ENCODE data around the gene CTDSP2. TPM values are rescaled to one million over a fixed set of nuclear protein-coding genes. Genes with fewer than 3 reads are reported as not detected.
A peak's percentile ranks its signal among the peaks of the same experiment; 100 is the strongest.

CTDSP2 gene
- total RNA-seq, 1 experiment from 2014 or later = 14.2 TPM

DNA sequence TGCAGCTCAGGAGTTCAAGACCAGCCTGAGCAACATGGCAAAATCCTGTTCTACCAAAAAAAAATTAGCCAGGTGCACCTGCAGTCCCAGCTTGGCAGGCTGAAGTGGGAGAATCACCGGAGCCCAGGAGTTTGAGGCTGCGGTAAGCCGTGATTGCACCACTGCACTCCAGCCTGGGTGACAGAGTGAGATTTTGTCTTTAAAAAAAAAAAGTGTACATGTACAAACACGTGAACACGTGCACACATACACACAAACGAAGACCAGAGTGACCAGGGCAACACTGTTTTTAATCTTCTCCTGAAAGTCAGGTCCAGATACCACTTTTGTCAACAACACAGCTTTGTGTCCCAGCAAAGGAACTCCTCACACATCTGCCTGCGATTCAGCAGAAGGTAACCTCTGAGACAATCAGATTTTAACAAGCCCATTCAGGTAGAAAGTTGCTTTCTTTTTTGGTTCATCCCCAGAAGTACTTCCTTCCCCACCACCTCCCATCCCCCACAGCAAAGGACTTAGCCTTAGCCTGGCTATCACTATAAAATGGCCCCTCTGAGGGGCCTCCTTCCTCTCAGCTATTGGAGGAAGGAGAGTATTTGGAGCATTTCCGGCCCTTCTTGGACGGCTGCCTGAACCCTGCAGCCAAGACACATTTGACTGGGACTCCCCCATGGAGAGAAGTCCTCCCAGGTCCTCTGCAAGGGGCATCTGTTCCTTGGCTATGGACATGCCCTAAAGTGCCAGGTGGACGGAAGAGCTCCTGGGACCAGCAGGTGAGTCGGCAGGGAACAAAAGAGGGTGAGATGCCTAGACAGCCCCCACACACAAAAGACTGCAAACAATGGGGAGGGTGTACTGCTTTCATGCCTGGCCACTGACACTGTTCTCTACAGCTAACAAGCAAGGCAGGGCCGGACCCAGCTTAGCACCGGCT, 9.8 kb downstream of the CTDSP2 start:
- no peak overlapping the region for H3K4me3 ChIP-seq (ENCODE audit: low read length)
- H4K20me1 ChIP-seq (ENCODE audit: insufficient read depth, low read depth, low read length) = peaks cover 45% of the 10 kb centered on the region; the same call in 1 of the 2 replicates
- H3K79me2 ChIP-seq (ENCODE audit: low read length) = no peaks in the 10 kb centered on the region
- H3K9ac ChIP-seq (ENCODE audit: low read length) = peak overlapping the region; percentile 11; the same call in 1 of the 2 replicates
- no peaks in the 10 kb centered on the region for H3K9me2 ChIP-seq (replicated peaks; ENCODE audit: insufficient read depth, low read length)
- no peaks in the 10 kb centered on the region for H3K36me3 ChIP-seq (ENCODE audit: insufficient read depth, low read length)
- DNase-seq = peak; percentile 69
- H3K4me1 ChIP-seq (ENCODE audit: low read length) = peaks cover 17% of the 10 kb centered on the region
- H3K27ac ChIP-seq (ENCODE audit: low read length) = no peak overlapping the region
- peak overlapping the region; percentile 53 for H3K4me2 ChIP-seq (ENCODE audit: low read depth, low read length, poor library complexity, severe bottlenecking)
- no peak overlapping the region for H2AFZ ChIP-seq (ENCODE audit: low read length)
- H3K9me3 ChIP-seq (ENCODE audit: low read length) = no peaks in the 10 kb centered on the region
- no peaks in the 10 kb centered on the region for H3K27me3 ChIP-seq (ENCODE audit: low read length)

DNA sequence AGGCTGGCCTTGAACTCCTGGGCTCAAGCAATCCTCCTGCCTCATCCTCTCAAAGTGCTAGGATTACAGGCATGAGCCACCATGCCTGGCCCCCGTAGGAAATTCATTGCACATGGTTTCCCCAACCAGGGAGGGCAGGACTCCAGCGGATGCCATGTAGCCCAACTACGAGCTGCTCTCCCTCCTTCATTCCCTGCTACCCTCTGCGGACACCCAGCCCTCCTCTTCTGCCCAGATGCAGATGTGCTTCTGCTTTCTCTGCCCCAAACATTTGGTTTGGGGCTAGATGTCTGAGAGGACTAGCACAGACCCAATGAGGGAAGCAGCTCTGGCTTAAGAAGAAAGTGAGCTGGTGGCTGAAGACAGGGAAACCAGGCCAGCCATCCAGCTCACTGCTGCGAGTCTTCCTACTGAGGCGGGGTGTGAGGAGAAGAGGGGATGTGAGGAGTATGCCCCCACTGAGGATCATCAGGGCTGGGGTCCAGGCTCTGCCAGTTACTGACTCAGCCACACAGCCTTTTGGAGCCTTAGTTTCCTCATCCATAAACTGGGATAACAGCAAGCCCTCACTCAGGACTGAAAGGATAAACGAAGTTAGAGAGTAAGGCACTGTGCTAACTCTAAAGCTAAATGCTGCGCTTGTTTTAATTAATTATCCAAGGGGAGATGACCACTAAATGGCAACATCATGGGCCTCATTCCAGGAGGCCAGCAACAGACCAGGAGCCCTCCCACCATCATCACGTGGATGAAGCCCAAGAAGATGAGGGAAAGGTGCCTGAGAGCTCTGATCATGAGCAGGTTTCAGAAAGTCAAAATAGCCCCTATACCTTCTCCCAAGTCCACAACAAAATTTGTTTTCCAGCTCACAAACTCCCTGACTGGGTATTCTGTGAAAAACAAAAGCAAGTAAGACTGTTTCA, 10.9 kb downstream of the CTDSP2 start:
- H3K9me3 ChIP-seq (ENCODE audit: low read length) = no peaks in the 10 kb centered on the region
- peaks cover 39% of the 10 kb centered on the region; the same call in 1 of the 2 replicates for H4K20me1 ChIP-seq (ENCODE audit: insufficient read depth, low read depth, low read length)
- no peak overlapping the region for H3K9ac ChIP-seq (ENCODE audit: low read length)
- no peaks in the 10 kb centered on the region for H3K79me2 ChIP-seq (ENCODE audit: low read length)
- DNase-seq = no peak
- no peak overlapping the region for H3K4me2 ChIP-seq (ENCODE audit: low read depth, low read length, poor library complexity, severe bottlenecking)
- no peaks in the 10 kb centered on the region for H3K9me2 ChIP-seq (replicated peaks; ENCODE audit: insufficient read depth, low read length)
- no peaks in the 10 kb centered on the region for H3K36me3 ChIP-seq (ENCODE audit: insufficient read depth, low read length)
- no peak overlapping the region for H3K27ac ChIP-seq (ENCODE audit: low read length)
- no peak overlapping the region for H3K4me3 ChIP-seq (ENCODE audit: low read length)
- no peaks in the 10 kb centered on the region for H3K27me3 ChIP-seq (ENCODE audit: low read length)
- H2AFZ ChIP-seq (ENCODE audit: low read length) = no peak overlapping the region
- peaks cover 17% of the 10 kb centered on the region for H3K4me1 ChIP-seq (ENCODE audit: low read length)

DNA sequence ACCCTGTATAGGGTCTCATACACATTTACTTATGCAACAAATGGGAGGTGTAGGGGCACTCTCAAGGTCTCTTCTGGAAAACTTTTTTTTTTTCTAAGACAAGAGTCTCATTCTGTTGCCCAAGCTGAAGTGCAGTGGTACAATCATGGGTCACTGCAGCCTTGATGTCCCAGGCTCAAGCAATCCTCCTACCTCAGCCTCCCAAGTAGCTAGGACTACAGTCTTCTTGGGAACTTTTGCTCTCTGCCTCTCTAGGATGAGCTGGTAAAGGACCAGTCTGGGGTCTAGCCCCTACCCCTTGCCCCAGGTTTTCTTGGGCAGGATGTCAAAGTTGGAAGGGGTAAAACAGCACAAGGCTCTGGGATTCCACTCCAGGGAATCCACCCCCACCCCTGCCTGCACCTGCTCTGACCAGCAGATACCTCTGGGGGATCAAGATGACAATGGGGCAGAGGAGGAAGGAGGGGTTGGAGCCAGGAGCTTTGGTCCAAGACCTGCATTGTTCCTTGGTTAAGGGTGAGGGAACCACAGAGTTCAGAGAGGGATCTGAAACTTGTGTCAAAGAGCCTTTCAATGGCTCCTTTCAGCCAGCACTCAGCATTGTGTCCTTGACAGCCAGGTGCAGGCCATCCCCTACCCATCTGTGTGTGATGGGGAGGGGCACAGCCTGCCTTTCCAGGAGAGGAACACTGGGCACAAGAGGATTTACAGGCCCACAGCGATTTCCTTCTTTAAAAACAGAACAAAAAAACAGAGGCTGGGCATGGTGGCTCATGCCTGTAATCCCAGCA, 12.2 kb downstream of the CTDSP2 start:
- H3K9me3 ChIP-seq (ENCODE audit: low read length) = no peaks in the 10 kb centered on the region
- H2AFZ ChIP-seq (ENCODE audit: low read length) = no peak overlapping the region
- H3K27me3 ChIP-seq (ENCODE audit: low read length) = no peaks in the 10 kb centered on the region
- DNase-seq = no peak
- no peak overlapping the region for H3K4me2 ChIP-seq (ENCODE audit: low read depth, low read length, poor library complexity, severe bottlenecking)
- H4K20me1 ChIP-seq (ENCODE audit: insufficient read depth, low read depth, low read length) = peaks cover 33% of the 10 kb centered on the region; the same call in 1 of the 2 replicates
- H3K79me2 ChIP-seq (ENCODE audit: low read length) = no peaks in the 10 kb centered on the region
- no peak overlapping the region for H3K4me3 ChIP-seq (ENCODE audit: low read length)
- no peaks in the 10 kb centered on the region for H3K36me3 ChIP-seq (ENCODE audit: insufficient read depth, low read length)
- peaks cover 17% of the 10 kb centered on the region for H3K4me1 ChIP-seq (ENCODE audit: low read length)
- H3K27ac ChIP-seq (ENCODE audit: low read length) = no peak overlapping the region
- H3K9me2 ChIP-seq (replicated peaks; ENCODE audit: insufficient read depth, low read length) = no peaks in the 10 kb centered on the region
- no peak overlapping the region for H3K9ac ChIP-seq (ENCODE audit: low read length)

DNA sequence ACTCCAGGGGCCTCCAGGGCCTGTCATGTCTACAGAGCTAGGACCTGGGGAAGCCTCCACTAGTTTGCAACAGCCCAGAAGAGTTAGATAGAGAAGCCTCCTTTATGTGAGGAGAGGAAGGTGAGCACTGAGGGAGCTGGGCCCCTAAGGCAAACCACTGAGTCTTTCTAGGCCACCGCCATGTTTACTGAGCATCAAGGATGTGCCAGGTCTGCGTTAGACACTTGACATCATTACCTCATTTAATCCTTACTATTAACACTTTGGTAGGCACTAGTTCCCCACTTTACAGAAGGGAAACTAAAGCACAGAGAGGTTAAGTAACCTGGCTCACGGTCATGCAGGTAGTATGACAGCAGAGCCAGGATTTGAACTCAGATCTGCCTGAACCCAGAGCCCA, 12.9 kb downstream of the CTDSP2 start:
- H3K4me1 ChIP-seq (ENCODE audit: low read length) = peaks cover 17% of the 10 kb centered on the region
- H3K4me2 ChIP-seq (ENCODE audit: low read depth, low read length, poor library complexity, severe bottlenecking) = no peak overlapping the region
- no peaks in the 10 kb centered on the region for H3K36me3 ChIP-seq (ENCODE audit: insufficient read depth, low read length)
- no peak overlapping the region for H3K4me3 ChIP-seq (ENCODE audit: low read length)
- H4K20me1 ChIP-seq (ENCODE audit: insufficient read depth, low read depth, low read length) = peaks cover 33% of the 10 kb centered on the region; the same call in 1 of the 2 replicates
- H3K9me2 ChIP-seq (replicated peaks; ENCODE audit: insufficient read depth, low read length) = no peaks in the 10 kb centered on the region
- no peak overlapping the region for H2AFZ ChIP-seq (ENCODE audit: low read length)
- no peak for DNase-seq
- H3K79me2 ChIP-seq (ENCODE audit: low read length) = no peaks in the 10 kb centered on the region
- no peak overlapping the region for H3K9ac ChIP-seq (ENCODE audit: low read length)
- H3K27ac ChIP-seq (ENCODE audit: low read length) = no peak overlapping the region
- no peaks in the 10 kb centered on the region for H3K9me3 ChIP-seq (ENCODE audit: low read length)
- H3K27me3 ChIP-seq (ENCODE audit: low read length) = no peaks in the 10 kb centered on the region

DNA sequence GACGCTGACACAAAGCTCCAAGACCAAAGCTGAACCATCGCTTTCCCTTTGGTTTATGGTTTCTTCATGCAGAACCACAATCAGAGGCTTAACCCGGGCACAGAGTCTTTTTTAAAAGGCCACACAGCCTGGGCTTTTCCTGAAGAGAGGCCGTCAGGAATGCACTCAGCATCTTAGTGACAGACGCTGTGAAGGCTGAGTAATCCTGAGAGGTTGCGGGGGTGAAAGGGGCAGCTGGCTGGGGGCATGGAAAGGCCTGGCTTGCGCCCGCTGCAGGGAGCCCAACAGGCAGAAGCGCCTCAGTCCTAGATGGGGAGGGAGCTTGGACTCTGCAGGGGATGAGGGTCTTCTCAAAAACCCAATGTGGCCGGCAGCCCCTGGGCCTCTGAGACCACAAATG, 13.6 kb downstream of the CTDSP2 start:
- Histone ChIP-seq H3K27me3 (ENCODE audit: low read length) (no peaks in the 10 kb centered on the region), H3K27ac (ENCODE audit: low read length) (no peak overlapping the region), H3K4me3 (ENCODE audit: low read length) (no peak overlapping the region), H3K9me3 (ENCODE audit: low read length) (no peaks in the 10 kb centered on the region), H3K4me1 (ENCODE audit: low read length) (peaks cover 17% of the 10 kb centered on the region), H3K9me2 (replicated peaks; ENCODE audit: insufficient read depth, low read length) (no peaks in the 10 kb centered on the region), H3K4me2 (ENCODE audit: low read depth, low read length, poor library complexity, severe bottlenecking) (no peak overlapping the region), H3K9ac (ENCODE audit: low read length) (no peak overlapping the region), H4K20me1 (ENCODE audit: insufficient read depth, low read depth, low read length) (peaks cover 29% of the 10 kb centered on the region; the same call in 1 of the 2 replicates), H3K36me3 (ENCODE audit: insufficient read depth, low read length) (no peaks in the 10 kb centered on the region), H3K79me2 (ENCODE audit: low read length) (no peaks in the 10 kb centered on the region), H2AFZ (ENCODE audit: low read length) (no peak overlapping the region)
- DNase-seq = no peak

DNA sequence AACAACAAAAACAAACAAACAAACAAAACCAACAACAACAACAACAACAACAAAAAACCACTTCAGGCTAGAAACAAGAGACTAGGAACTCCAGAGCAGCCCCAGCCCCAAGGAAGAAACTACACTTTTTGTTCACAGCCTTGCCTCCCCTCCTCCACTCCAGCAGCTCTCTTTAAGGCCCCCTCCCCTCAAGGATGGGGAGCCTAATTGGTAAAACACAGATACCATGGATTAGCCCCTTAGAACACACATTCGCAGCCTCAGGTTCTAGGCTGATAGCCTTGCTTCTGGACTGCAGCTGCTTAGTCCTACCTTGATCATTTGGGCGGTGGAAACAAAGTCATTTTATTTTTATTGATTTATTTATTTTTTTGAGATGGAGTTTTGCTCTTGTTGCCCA, 16.1 kb downstream of the CTDSP2 start:
- no peaks in the 10 kb centered on the region for H3K9me2 ChIP-seq (replicated peaks; ENCODE audit: insufficient read depth, low read length)
- no peak overlapping the region for H3K4me3 ChIP-seq (ENCODE audit: low read length)
- DNase-seq = no peak
- no peak overlapping the region for H3K27ac ChIP-seq (ENCODE audit: low read length)
- no peaks in the 10 kb centered on the region for H3K27me3 ChIP-seq (ENCODE audit: low read length)
- no peak overlapping the region for H2AFZ ChIP-seq (ENCODE audit: low read length)
- no peaks in the 10 kb centered on the region for H3K36me3 ChIP-seq (ENCODE audit: insufficient read depth, low read length)
- H3K79me2 ChIP-seq (ENCODE audit: low read length) = no peaks in the 10 kb centered on the region
- no peak overlapping the region for H3K9ac ChIP-seq (ENCODE audit: low read length)
- no peak overlapping the region for H3K4me2 ChIP-seq (ENCODE audit: low read depth, low read length, poor library complexity, severe bottlenecking)
- no peaks in the 10 kb centered on the region; the same call in 1 of the 2 replicates for H3K4me1 ChIP-seq (ENCODE audit: low read length)
- H4K20me1 ChIP-seq (ENCODE audit: insufficient read depth, low read depth, low read length) = peaks cover 19% of the 10 kb centered on the region; the same call in 1 of the 2 replicates
- H3K9me3 ChIP-seq (ENCODE audit: low read length) = no peaks in the 10 kb centered on the region

DNA sequence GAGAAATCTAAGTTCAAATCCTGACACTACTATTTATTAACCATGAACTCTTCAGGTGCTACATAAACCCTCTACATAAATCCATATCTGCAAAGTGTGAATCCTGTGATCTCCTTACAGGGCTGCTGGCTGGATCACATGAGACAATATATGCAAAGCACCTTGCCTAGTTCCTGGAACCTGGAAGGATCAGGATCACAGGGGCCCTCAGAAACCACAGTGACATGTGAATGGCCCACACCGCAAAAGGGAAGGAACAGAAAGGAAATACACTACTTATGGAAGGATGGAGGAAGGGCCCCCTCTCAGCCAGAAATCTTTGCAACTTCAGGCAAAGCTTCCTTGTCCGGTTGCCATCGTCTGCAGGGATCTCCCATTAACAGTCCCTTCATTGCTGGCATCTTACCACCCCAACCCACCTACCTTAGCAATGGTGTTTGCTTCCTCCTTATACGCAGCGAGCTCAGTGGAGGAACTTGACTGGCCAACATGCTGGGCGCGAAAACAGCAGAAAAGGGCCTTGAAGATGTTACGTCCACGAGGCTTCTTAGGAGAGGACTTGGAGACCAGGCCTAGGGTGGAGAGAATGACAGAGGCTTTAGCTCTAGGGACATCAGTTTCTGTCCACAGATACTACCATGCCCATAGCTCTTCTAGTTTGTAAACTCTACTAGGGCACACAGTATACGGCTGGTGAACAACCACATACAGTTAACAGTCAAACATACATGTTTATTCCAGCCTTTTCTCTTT, 17.3 kb downstream of the CTDSP2 start:
- Histone ChIP-seq H3K4me1 (ENCODE audit: low read length) (no peaks in the 10 kb centered on the region), H3K36me3 (ENCODE audit: insufficient read depth, low read length) (no peaks in the 10 kb centered on the region), H3K4me3 (ENCODE audit: low read length) (no peak overlapping the region), H3K4me2 (ENCODE audit: low read depth, low read length, poor library complexity, severe bottlenecking) (no peak overlapping the region), H2AFZ (ENCODE audit: low read length) (no peak overlapping the region), H3K27me3 (ENCODE audit: low read length) (no peaks in the 10 kb centered on the region), H3K9ac (ENCODE audit: low read length) (no peak overlapping the region), H3K27ac (ENCODE audit: low read length) (no peak overlapping the region), H3K79me2 (ENCODE audit: low read length) (no peaks in the 10 kb centered on the region), H4K20me1 (ENCODE audit: insufficient read depth, low read depth, low read length) (peaks cover 17% of the 10 kb centered on the region; the same call in 1 of the 2 replicates), H3K9me2 (replicated peaks; ENCODE audit: insufficient read depth, low read length) (no peaks in the 10 kb centered on the region), H3K9me3 (ENCODE audit: low read length) (no peaks in the 10 kb centered on the region)
- no peak for DNase-seq
